GM12878 (cell line): Measurements from ENCODE around the gene CCDC88C.

Source experiments
- ASH2L ChIP-seq: fragments of 300-600, 200-600 bp; sonication (generic); IDR thresholded peaks from 2 replicates; pipeline ENCODE4 v1.6.1; 2017; ENCODE audit warnings: low read depth, mild to moderate bottlenecking, borderline replicate concordance
- BMI1 ChIP-seq: fragments of 450-650 bp; IDR thresholded peaks from 2 replicates; pipeline ENCODE4 v1.6.1; 2016; ENCODE audit warnings: mild to moderate bottlenecking, moderate library complexity, borderline replicate concordance
- BRCA1 ChIP-seq: IDR thresholded peaks from 2 replicates; pipeline ENCODE4 v1.6.1; 2011; ENCODE audit warnings: low read depth, low read length, improper control_type of control experiment
- EZH2 ChIP-seq: IDR thresholded peaks from 2 replicates; pipeline ENCODE4 v1.6.1; 2012; ENCODE audit warnings: low read depth, mild to moderate bottlenecking, control low read depth, inconsistent platforms, low read length, borderline replicate concordance; ENCODE audit not compliant: control insufficient read depth
- MTA2 ChIP-seq: fragments of 450-650 bp; IDR thresholded peaks from 2 replicates; pipeline ENCODE4 v1.6.1; 2016; ENCODE audit warnings: low read depth, mild to moderate bottlenecking, moderate library complexity
- NR2C2 ChIP-seq: IDR thresholded peaks from 2 replicates; pipeline ENCODE4 v1.6.1; 2011; ENCODE audit warnings: borderline replicate concordance, low read depth; ENCODE audit not compliant: control insufficient read depth, insufficient read length
- POLR2A ChIP-seq: IDR thresholded peaks from 2 replicates; pipeline ENCODE4 v1.6.1; 2011; ENCODE audit warnings: low read depth, mild to moderate bottlenecking, low read length
- TARDBP ChIP-seq: IDR thresholded peaks from 2 replicates; pipeline ENCODE4 v1.6.1; 2016; ENCODE audit warnings: borderline replicate concordance
- TF ChIP-seq, protein P1 (sequence below): IDR thresholded peaks from 2 replicates; pipeline ENCODE4 v1.6.1; 2011; ENCODE audit warnings: low read depth, low read length, improper control_type of control experiment, borderline replicate concordance
- TF ChIP-seq, protein P2 (sequence below): fragments of 450-650 bp; IDR thresholded peaks from 2 replicates; pipeline ENCODE4 v1.6.1; 2017; ENCODE audit warnings: mild to moderate bottlenecking, moderate library complexity
- TF ChIP-seq, protein P3 (sequence below): IDR thresholded peaks from 2 replicates; pipeline ENCODE4 v1.6.1; 2012; ENCODE audit warnings: low read depth, low read length, improper control_type of control experiment
- TF ChIP-seq, protein P4 (sequence below), 3 experiments: IDR thresholded peaks in 2 of 3; conservative IDR thresholded peaks in 1 of 3; 2 replicates each; pipeline ENCODE4 v1.5.1; 2011; ENCODE audit warnings: low read depth in 3 of 3, low read length in 3 of 3, mild to moderate bottlenecking in 3 of 3, control low read depth in 2 of 3, moderate library complexity in 2 of 3, inconsistent platforms in 1 of 3, mixed read lengths in 1 of 3; ENCODE audit not compliant: control insufficient read depth in 2 of 3, insufficient read depth in 1 of 3; ENCODE audit errors: extremely low read depth in 1 of 3

DNA sequence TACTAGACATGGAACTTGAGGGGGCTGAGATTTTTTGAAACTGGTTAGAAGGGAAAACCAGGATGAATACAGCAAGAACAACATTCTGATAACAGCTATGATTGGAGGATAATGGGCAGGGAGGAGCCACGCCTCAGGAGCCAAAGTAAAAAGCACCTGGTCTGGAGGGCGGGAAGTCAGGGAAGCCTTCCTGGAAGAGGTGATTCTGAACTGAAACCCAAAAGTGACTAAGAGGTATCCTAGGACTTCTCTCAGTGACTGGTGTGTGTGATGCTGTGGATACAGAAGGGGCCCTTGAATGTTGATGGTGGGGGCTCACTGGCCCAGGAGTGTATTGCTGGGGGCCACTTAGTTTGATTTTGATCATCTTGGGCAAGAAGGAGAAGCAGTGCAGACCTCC, 154.3 kb downstream of the CCDC88C start:
- no peak for TF ChIP-seq TARDBP
- TF ChIP-seq, protein P1, sequence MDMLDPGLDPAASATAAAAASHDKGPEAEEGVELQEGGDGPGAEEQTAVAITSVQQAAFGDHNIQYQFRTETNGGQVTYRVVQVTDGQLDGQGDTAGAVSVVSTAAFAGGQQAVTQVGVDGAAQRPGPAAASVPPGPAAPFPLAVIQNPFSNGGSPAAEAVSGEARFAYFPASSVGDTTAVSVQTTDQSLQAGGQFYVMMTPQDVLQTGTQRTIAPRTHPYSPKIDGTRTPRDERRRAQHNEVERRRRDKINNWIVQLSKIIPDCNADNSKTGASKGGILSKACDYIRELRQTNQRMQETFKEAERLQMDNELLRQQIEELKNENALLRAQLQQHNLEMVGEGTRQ: no peak
- TF ChIP-seq, protein P2, sequence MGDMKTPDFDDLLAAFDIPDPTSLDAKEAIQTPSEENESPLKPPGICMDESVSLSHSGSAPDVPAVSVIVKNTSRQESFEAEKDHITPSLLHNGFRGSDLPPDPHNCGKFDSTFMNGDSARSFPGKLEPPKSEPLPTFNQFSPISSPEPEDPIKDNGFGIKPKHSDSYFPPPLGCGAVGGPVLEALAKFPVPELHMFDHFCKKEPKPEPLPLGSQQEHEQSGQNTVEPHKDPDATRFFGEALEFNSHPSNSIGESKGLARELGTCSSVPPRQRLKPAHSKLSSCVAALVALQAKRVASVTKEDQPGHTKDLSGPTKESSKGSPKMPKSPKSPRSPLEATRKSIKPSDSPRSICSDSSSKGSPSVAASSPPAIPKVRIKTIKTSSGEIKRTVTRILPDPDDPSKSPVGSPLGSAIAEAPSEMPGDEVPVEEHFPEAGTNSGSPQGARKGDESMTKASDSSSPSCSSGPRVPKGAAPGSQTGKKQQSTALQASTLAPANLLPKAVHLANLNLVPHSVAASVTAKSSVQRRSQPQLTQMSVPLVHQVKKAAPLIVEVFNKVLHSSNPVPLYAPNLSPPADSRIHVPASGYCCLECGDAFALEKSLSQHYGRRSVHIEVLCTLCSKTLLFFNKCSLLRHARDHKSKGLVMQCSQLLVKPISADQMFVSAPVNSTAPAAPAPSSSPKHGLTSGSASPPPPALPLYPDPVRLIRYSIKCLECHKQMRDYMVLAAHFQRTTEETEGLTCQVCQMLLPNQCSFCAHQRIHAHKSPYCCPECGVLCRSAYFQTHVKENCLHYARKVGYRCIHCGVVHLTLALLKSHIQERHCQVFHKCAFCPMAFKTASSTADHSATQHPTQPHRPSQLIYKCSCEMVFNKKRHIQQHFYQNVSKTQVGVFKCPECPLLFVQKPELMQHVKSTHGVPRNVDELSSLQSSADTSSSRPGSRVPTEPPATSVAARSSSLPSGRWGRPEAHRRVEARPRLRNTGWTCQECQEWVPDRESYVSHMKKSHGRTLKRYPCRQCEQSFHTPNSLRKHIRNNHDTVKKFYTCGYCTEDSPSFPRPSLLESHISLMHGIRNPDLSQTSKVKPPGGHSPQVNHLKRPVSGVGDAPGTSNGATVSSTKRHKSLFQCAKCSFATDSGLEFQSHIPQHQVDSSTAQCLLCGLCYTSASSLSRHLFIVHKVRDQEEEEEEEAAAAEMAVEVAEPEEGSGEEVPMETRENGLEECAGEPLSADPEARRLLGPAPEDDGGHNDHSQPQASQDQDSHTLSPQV: no peak
- TF ChIP-seq ASH2L: no peak
- no peak for TF ChIP-seq EZH2
- no peak for TF ChIP-seq NR2C2
- TF ChIP-seq, protein P3, sequence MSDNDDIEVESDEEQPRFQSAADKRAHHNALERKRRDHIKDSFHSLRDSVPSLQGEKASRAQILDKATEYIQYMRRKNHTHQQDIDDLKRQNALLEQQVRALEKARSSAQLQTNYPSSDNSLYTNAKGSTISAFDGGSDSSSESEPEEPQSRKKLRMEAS: no peak
- no peak for TF ChIP-seq BMI1
- no peak for TF ChIP-seq MTA2
- no peak for TF ChIP-seq POLR2A
- TF ChIP-seq, protein P4, sequence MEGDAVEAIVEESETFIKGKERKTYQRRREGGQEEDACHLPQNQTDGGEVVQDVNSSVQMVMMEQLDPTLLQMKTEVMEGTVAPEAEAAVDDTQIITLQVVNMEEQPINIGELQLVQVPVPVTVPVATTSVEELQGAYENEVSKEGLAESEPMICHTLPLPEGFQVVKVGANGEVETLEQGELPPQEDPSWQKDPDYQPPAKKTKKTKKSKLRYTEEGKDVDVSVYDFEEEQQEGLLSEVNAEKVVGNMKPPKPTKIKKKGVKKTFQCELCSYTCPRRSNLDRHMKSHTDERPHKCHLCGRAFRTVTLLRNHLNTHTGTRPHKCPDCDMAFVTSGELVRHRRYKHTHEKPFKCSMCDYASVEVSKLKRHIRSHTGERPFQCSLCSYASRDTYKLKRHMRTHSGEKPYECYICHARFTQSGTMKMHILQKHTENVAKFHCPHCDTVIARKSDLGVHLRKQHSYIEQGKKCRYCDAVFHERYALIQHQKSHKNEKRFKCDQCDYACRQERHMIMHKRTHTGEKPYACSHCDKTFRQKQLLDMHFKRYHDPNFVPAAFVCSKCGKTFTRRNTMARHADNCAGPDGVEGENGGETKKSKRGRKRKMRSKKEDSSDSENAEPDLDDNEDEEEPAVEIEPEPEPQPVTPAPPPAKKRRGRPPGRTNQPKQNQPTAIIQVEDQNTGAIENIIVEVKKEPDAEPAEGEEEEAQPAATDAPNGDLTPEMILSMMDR (IDR thresholded peaks at IDR 0.05 in 2 of 3, conservative IDR thresholded peaks at IDR 0.05 in 1 of 3; ENCODE audit: control insufficient read depth in 2 of 3, extremely low read depth in 1 of 3, insufficient read depth in 1 of 3, low read depth in 3 of 3, low read length in 3 of 3): no peak
- no peak for TF ChIP-seq BRCA1
